Ishikawa (cell line): ENCODE results near the gene PGLYRP2.

Source experiments
- CREB1 ChIP-seq: IDR thresholded peaks from 2 replicates; pipeline ENCODE4 v1.6.1; 2012; ENCODE audit warnings: low read depth
- EGR1 ChIP-seq: IDR thresholded peaks from 2 replicates; pipeline ENCODE4 v1.6.1; 2012
- FOXM1 ChIP-seq: IDR thresholded peaks from 2 replicates; pipeline ENCODE4 v1.6.1; 2012; ENCODE audit warnings: low read depth, borderline replicate concordance
- MAX ChIP-seq: IDR thresholded peaks from 2 replicates; pipeline ENCODE4 v1.6.1; 2012
- NFIC ChIP-seq: IDR thresholded peaks from 2 replicates; pipeline ENCODE4 v1.6.1; 2012
- RAD21 ChIP-seq: IDR thresholded peaks from 2 replicates; pipeline ENCODE4 v1.6.1; 2012; ENCODE audit warnings: low read depth
- REST ChIP-seq: IDR thresholded peaks from 2 replicates; pipeline ENCODE4 v1.6.1; 2012; ENCODE audit warnings: low read depth, mild to moderate bottlenecking
- TAF1 ChIP-seq: IDR thresholded peaks from 2 replicates; pipeline ENCODE4 v1.6.1; 2012; ENCODE audit warnings: low read depth, mild to moderate bottlenecking
- TEAD4 ChIP-seq: IDR thresholded peaks from 2 replicates; pipeline ENCODE4 v1.6.1; 2012
- USF1 ChIP-seq: IDR thresholded peaks from 2 replicates; pipeline ENCODE4 v1.6.1; 2012
- YY1 ChIP-seq: IDR thresholded peaks from 2 replicates; pipeline ENCODE4 v1.6.1; 2012; ENCODE audit warnings: low read depth

GRCh38 chr19:15524781-15525180 lies 45.5 kb upstream of the PGLYRP2 start:
- no peak for TF ChIP-seq TAF1
- TF ChIP-seq CREB1: no peak
- no peak for TF ChIP-seq FOXM1
- no peak for TF ChIP-seq TEAD4
- TF ChIP-seq USF1: no peak
- no peak for TF ChIP-seq NFIC
- no peak for TF ChIP-seq MAX
- no peak for TF ChIP-seq YY1
- no peak for TF ChIP-seq REST
- no peak for TF ChIP-seq EGR1
- TF ChIP-seq RAD21: no peak
